Activated CD4-positive, CD25-positive, alpha-beta regulatory T cell treated with anti-CD3 and anti-CD28 coated beads, Interleukin-2, amount 50 U/mL, for 16 hours (primary cell): ENCODE data around the gene RAB10.
"Not testable (repeated sequence)": the region's sequence is repeated elsewhere in the genome, so short reads cannot be mapped to it uniquely, and the experiment has no call there.

ENCODE experiments used
- DNase-seq: peaks from one replicate; pipeline ENCODE4 v3.0.0-alpha.2; 2020; ENCODE audit warnings: low read depth, low spot score

The RAB10 gene

GRCh38 chr2:26088931-26089330, 55.0 kb downstream of the RAB10 start:
- not testable (repeated sequence) for DNase-seq

GRCh38 chr2:26089337-26089736, 55.5 kb downstream of the RAB10 start:
- no peak for DNase-seq

GRCh38 chr2:26095758-26096157, 61.9 kb downstream of the RAB10 start:
- no peak for DNase-seq

- no peak for DNase-seq
Observed at GRCh38 chr2:26099933-26100332, 66.0 kb downstream of the RAB10 start.

- no peak for DNase-seq
Observed at GRCh38 chr2:26100384-26100783, 66.5 kb downstream of the RAB10 start.

GRCh38 chr2:26103752-26104151, 69.9 kb downstream of the RAB10 start:
- no peak for DNase-seq

- DNase-seq = not testable (repeated sequence)
Observed at GRCh38 chr2:26108701-26109100, 74.8 kb downstream of the RAB10 start.

GRCh38 chr2:26112201-26112600, 78.3 kb downstream of the RAB10 start:
- DNase-seq = no peak

GRCh38 chr2:26114151-26114550, 80.3 kb downstream of the RAB10 start:
- DNase-seq = no peak

- DNase-seq = no peak
Observed at GRCh38 chr2:26118682-26119081, 84.8 kb downstream of the RAB10 start.

GRCh38 chr2:26119521-26119920, 85.6 kb downstream of the RAB10 start:
- DNase-seq = no peak

GRCh38 chr2:26122630-26123029, 88.7 kb downstream of the RAB10 start:
- DNase-seq = no peak

GRCh38 chr2:26123426-26123825, 89.5 kb downstream of the RAB10 start:
- DNase-seq = no peak

GRCh38 chr2:26126074-26126473, 92.2 kb downstream of the RAB10 start:
- DNase-seq = no peak

- DNase-seq = no peak
Observed at GRCh38 chr2:26128176-26128575, 94.3 kb downstream of the RAB10 start.

- DNase-seq = no peak
Observed at GRCh38 chr2:26130763-26131162, 96.9 kb downstream of the RAB10 start.

- no peak for DNase-seq
Observed at GRCh38 chr2:26136451-26136850, 102.6 kb downstream of the RAB10 start.

- no peak for DNase-seq
Observed at GRCh38 chr2:26139269-26140183, 105.6 kb downstream of the RAB10 start.

- no peak for DNase-seq
Observed at GRCh38 chr2:26141145-26141769, 107.4 kb downstream of the RAB10 start.

- no peak for DNase-seq
Observed at GRCh38 chr2:26144031-26144430, 110.1 kb downstream of the RAB10 start.

- DNase-seq = peak; percentile 26
Observed at GRCh38 chr2:26144953-26145680, 111.2 kb downstream of the RAB10 start.

- DNase-seq = no peak
Observed at GRCh38 chr2:26148501-26148900, 114.6 kb downstream of the RAB10 start.
